Measurements from ENCODE around the gene FAM234A. TPM values are rescaled to one million over a fixed set of nuclear protein-coding genes. Genes with fewer than 3 reads are reported as not detected.

FAM234A gene
- total RNA-seq, 2 donors from 2014 or later: 51.7 to 141 TPM

- TF ChIP-seq, protein P1, sequence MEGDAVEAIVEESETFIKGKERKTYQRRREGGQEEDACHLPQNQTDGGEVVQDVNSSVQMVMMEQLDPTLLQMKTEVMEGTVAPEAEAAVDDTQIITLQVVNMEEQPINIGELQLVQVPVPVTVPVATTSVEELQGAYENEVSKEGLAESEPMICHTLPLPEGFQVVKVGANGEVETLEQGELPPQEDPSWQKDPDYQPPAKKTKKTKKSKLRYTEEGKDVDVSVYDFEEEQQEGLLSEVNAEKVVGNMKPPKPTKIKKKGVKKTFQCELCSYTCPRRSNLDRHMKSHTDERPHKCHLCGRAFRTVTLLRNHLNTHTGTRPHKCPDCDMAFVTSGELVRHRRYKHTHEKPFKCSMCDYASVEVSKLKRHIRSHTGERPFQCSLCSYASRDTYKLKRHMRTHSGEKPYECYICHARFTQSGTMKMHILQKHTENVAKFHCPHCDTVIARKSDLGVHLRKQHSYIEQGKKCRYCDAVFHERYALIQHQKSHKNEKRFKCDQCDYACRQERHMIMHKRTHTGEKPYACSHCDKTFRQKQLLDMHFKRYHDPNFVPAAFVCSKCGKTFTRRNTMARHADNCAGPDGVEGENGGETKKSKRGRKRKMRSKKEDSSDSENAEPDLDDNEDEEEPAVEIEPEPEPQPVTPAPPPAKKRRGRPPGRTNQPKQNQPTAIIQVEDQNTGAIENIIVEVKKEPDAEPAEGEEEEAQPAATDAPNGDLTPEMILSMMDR (IDR thresholded peaks at IDR 0.05): no peak
- Histone ChIP-seq H3K9me3 (no peaks in the 10 kb centered on the region), H3K27ac (no peak overlapping the region), H3K4me1 (ENCODE audit: control insufficient read depth in 1 of 2, low read depth in 2 of 2) (no peaks in the 10 kb centered on the region), H3K4me3 (no peak overlapping the region), H3K36me3 (peaks cover 33% of the 10 kb centered on the region), H3K27me3 (replicated peaks; ENCODE audit: insufficient read depth) (no peaks in the 10 kb centered on the region)
- no peak for ATAC-seq (ENCODE audit: insufficient number of reproducible peaks, low FRiP score, low read depth)
- DNase-seq (ENCODE audit: low spot score): no peak
These were observed 56.9 kb downstream of the FAM234A start for GRCh38 chr16:291539-291938.

DNA sequence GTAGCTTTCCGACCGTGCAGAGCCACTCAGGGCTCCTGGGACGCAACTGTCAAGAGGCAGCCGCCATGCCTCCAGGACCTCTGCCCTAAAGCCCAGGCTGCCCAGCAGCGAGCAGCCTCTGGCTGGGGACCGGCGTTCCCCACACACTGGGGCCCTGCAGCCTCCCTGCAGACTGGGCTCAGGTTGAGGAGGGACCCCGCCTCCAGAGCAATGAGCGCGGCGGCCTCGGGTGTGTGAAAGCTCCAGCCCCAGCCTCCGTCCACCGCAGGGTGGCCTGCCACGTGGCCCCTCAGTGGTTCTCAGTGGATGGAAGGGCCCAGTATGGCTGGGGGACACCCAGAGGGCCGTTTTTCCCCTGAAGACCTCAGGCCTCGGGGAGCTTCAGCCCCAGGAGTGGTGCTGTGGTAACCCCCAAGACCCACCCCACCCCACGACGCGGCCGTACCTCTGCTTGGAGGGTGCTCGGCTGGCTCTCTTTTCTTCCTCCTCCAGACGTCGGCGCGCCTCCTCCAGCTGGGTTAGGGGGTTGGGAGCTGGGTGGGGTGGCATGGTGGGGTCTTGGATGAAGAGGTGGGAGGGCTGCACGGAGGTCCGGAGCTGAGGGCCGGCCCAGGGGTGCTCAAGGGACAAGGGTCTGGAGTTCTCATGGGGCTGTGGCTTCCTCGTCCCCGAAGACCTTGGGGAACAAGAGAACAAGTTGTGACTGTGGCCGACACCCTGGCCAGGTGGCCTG lies 58.6 kb downstream of the FAM234A start:
- Histone ChIP-seq H3K4me3 (no peak overlapping the region), H3K9me3 (no peaks in the 10 kb centered on the region), H3K27ac (no peak overlapping the region), H3K27me3 (replicated peaks; ENCODE audit: insufficient read depth) (no peaks in the 10 kb centered on the region), H3K4me1 (ENCODE audit: control insufficient read depth in 1 of 2, low read depth in 2 of 2) (no peaks in the 10 kb centered on the region), H3K36me3 (peaks cover 40% of the 10 kb centered on the region)
- ATAC-seq (ENCODE audit: insufficient number of reproducible peaks, low FRiP score, low read depth) (no peak), DNase-seq (ENCODE audit: low spot score) (no peak)
- TF ChIP-seq, protein P1 (IDR thresholded peaks at IDR 0.05): no peak

DNA sequence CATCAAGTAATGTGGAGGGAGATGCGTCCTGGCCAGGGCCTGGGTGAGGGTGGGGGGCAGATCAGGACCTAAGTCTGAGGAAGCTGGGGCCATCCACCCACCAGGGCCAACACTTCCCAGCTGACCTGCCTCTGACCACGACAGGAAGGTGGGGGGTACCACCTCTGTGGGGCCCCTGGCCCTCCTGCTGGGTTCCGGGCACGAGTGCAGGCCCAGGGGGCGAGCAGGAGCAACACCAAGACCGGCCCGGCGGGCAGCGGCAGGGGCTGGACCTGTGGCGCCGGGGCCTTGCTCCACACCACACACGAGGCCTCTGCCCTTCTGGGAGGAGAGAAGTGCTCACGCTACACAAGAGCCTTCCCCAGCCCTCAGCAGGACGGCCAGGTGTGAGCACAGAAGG lies 61.7 kb downstream of the FAM234A start:
- Histone ChIP-seq H3K4me1 (ENCODE audit: control insufficient read depth in 1 of 2, low read depth in 2 of 2) (no peaks in the 10 kb centered on the region), H3K9me3 (no peaks in the 10 kb centered on the region), H3K27me3 (replicated peaks; ENCODE audit: insufficient read depth) (no peaks in the 10 kb centered on the region), H3K4me3 (no peak overlapping the region), H3K36me3 (peaks cover 26% of the 10 kb centered on the region), H3K27ac (no peak overlapping the region)
- DNase-seq (ENCODE audit: low spot score) (no peak), ATAC-seq (ENCODE audit: insufficient number of reproducible peaks, low FRiP score, low read depth) (no peak)
- TF ChIP-seq, protein P1 (IDR thresholded peaks at IDR 0.05): no peak

DNA sequence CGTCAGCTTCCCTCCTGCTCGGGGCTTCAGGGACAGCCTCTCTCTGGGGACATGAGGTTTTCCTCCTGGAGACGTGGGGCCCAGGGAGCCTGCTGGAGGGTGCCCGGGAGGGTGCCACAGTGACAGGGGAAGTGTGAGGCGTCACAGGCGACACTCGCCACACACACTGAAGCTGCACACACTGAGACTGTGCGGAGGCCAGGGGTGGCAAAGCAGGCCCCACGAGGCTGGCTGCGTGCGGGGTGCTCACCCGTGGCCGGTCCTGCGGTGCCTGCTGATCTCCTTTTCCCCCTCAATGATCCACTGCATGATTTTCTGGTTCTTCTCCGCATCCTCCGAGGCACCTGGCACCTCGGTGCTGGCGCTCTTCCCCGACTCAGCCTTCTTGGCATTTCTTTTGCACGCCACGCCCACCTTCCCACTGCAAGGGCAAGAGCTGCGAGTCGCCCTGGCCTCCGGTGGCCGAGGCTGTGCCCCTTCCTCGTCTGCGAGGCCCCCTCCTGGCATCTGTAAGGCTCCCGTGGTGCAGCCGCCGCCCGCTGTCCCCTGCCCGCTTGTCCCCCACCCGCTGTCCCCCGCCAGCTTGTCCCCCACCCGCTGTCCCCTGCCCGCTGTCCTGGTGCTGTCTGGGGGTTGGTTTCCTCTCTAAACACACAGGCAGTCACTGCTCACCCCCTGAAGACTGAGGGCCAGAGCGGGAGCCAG lies 62.3 kb downstream of the FAM234A start:
- H3K36me3 ChIP-seq: peaks cover 20% of the 10 kb centered on the region
- no peak overlapping the region for H3K27ac ChIP-seq
- DNase-seq (ENCODE audit: low spot score) (no peak), ATAC-seq (ENCODE audit: insufficient number of reproducible peaks, low FRiP score, low read depth) (no peak)
- TF ChIP-seq, protein P1 (IDR thresholded peaks at IDR 0.05): no peak
- H3K9me3 ChIP-seq: no peaks in the 10 kb centered on the region
- no peaks in the 10 kb centered on the region for H3K27me3 ChIP-seq (replicated peaks; ENCODE audit: insufficient read depth)
- no peak overlapping the region for H3K4me3 ChIP-seq
- H3K4me1 ChIP-seq (ENCODE audit: control insufficient read depth in 1 of 2, low read depth in 2 of 2): no peaks in the 10 kb centered on the region

DNA sequence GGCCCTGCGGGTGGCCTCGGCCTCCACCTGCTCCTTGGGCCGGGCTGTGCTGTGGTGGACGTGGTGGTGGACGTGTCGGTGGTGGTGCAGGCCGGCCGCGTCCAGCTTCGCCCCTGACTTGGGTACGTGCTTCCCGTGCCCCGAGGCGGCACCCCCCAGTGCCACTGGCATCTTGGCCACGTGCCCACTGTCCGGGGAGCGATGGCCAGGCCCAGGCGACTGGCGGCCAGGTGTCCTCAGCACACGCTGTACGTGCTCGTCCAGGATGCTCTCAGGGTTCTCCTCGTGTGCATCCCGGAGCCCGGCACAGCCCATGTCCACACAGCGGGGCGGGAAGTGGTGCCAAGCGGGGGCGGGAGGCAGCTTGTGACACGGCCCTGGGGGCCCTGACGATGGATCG lies 63.2 kb downstream of the FAM234A start:
- ATAC-seq (ENCODE audit: insufficient number of reproducible peaks, low FRiP score, low read depth): no peak
- TF ChIP-seq, protein P1 (IDR thresholded peaks at IDR 0.05): no peak

More for the DNA sequence above, 63.2 kb downstream of the FAM234A start:
- Histone ChIP-seq H3K27ac (no peak overlapping the region), H3K4me1 (ENCODE audit: control insufficient read depth in 1 of 2, low read depth in 2 of 2) (no peaks in the 10 kb centered on the region), H3K4me3 (no peak overlapping the region), H3K9me3 (no peaks in the 10 kb centered on the region), H3K27me3 (replicated peaks; ENCODE audit: insufficient read depth) (no peaks in the 10 kb centered on the region), H3K36me3 (peaks cover 16% of the 10 kb centered on the region)
- no peak for DNase-seq (ENCODE audit: low spot score)

Measured in thoracic aorta (tissue), 2 donors.